ENCODE data around the gene DNAL1. TPM values are rescaled to one million over a fixed set of nuclear protein-coding genes. Genes with fewer than 3 reads are reported as not detected.

DNAL1 gene
- total and polyA plus RNA-seq, 2 of the 4 experiments (the other 2 are of a cell fraction) = 4.5 to 5.4 TPM

- H2AFZ ChIP-seq (replicated peaks; ENCODE audit: low read length, poor library complexity) = no peak overlapping the region
- H3K27ac ChIP-seq (ENCODE audit: insufficient read depth, low read length) = no peak overlapping the region
- POLR2A ChIA-PET (ENCODE audit: unreplicated experiment) = no interaction called here
- WGBS, 2 experiments (ENCODE audit: extremely low coverage in 2 of 2, insufficient read length in 1 of 2) = no CpG with 5 or more reads among the region's 2 CpGs
- no peak overlapping the region for H3K4ac ChIP-seq (ENCODE audit: low read depth, low read length)
- no peaks in the 10 kb centered on the region; a peak in 1 of 4 replicates for H3K79me1 ChIP-seq (ENCODE audit: low read depth in 1 of 2, low read length in 2 of 2)
- no peak overlapping the region for H3K23ac ChIP-seq (ENCODE audit: low read depth, low read length)
- H4K8ac ChIP-seq (ENCODE audit: low read depth in 2 of 2, low read length in 2 of 2) = no peak overlapping the region
- H3K9me1 ChIP-seq (ENCODE audit: insufficient read depth, low read length) = no peaks in the 10 kb centered on the region
- no peaks in the 10 kb centered on the region for H3K9me3 ChIP-seq (ENCODE audit: control insufficient read depth, insufficient read depth, low read length)
- H2BK120ac ChIP-seq (ENCODE audit: low read depth, low read length) = no peak overlapping the region
- no peak overlapping the region for H4K5ac ChIP-seq (ENCODE audit: low read depth, low read length)
- no peak overlapping the region for H2AK5ac ChIP-seq (ENCODE audit: low read depth, low read length)
- intact Hi-C loops (cut with micrococcal nuclease) = no loop called here
- no peak overlapping the region for H3K9ac ChIP-seq (ENCODE audit: low read depth, low read length)
- TF ChIP-seq MAFK (IDR thresholded peaks at IDR 0.05; ENCODE audit: low read depth, low read length) = peak; percentile 74
- no peak for TF ChIP-seq POLR2A (IDR thresholded peaks at IDR 0.05; ENCODE audit: low read depth, low read length)
- no peak for TF ChIP-seq CEBPB (IDR thresholded peaks at IDR 0.05; ENCODE audit: low read depth, low read length)
- no peak for TF ChIP-seq RAD21 (IDR thresholded peaks at IDR 0.05; ENCODE audit: low read length)
- TF ChIP-seq NFE2L2 (IDR thresholded peaks at IDR 0.05; ENCODE audit: low read depth, low read length) = peak; percentile 86
- H3K4me3 ChIP-seq (ENCODE audit: insufficient read depth, low read depth, low read length) = no peak overlapping the region
- no peaks in the 10 kb centered on the region for H3K27me3 ChIP-seq (ENCODE audit: control insufficient read depth, insufficient read depth, low read length)
- no peak overlapping the region for H2BK15ac ChIP-seq (ENCODE audit: low read depth, low read length)
- CTCF ChIA-PET = no interaction called here
- no peak overlapping the region for H3K18ac ChIP-seq (ENCODE audit: low read depth, low read length)
- no peak overlapping the region for H3K4me2 ChIP-seq (ENCODE audit: low read depth, low read length)
- no peaks in the 10 kb centered on the region; the same call in 1 of the 2 replicates for H4K20me1 ChIP-seq (ENCODE audit: insufficient read depth, low read length)
- no peak overlapping the region for H3K14ac ChIP-seq (replicated peaks; ENCODE audit: low read depth, low read length)
- peaks cover 2% of the 10 kb centered on the region; the same call in 1 of the 2 replicates for H3K36me3 ChIP-seq (ENCODE audit: control insufficient read depth, insufficient read depth, low read length)
- no peak overlapping the region for H2AK9ac ChIP-seq (replicated peaks; ENCODE audit: low read depth, low read length, poor library complexity)
- BruUV-seq (replicated peaks) = no TSS peak
- no peak for DNase-seq
- H3K4me1 ChIP-seq (ENCODE audit: control insufficient read depth, insufficient read depth, low read length) = no peaks in the 10 kb centered on the region
- H4K91ac ChIP-seq (ENCODE audit: insufficient read depth, low read depth, low read length) = no peak overlapping the region
- in situ Hi-C loops (cut with MboI; ENCODE audit: low sequenced_read_pairs) = no loop called here
- no peak for ATAC-seq (ENCODE audit: low read depth)
- no peak overlapping the region for H2BK20ac ChIP-seq (ENCODE audit: low read depth, low read length)
- no peak overlapping the region for H3K56ac ChIP-seq (ENCODE audit: extremely low read depth, insufficient read depth, low read length)
- H2BK5ac ChIP-seq (ENCODE audit: low read depth, low read length, poor library complexity, severe bottlenecking) = no peak overlapping the region
- dilution Hi-C loops (cut with HindIII; ENCODE audit: low sequenced_read_pairs, unreplicated experiment) = no loop called here
These were observed 20.3 kb downstream of the DNAL1 start for GRCh38 chr14:73665130-73665529.

Measured in IMR-90 (cell line).